Lung (tissue), 12 donors: Measurements from ENCODE around the gene GLIS1. TPM values are rescaled to one million over a fixed set of nuclear protein-coding genes. Genes with fewer than 3 reads are reported as not detected.

Source experiments
- ATAC-seq: fragments of 200-7000 bp; cut with Tn5 transposase; one replicate; pipeline ENCODE4 v1.9.1; 2020; ENCODE audit warnings: moderate number of reproducible peaks; ENCODE audit not compliant: insufficient read depth, low FRiP score
- DNase-seq, 3 donors: peaks; one replicate each; pipeline ENCODE4 v3.0.0-alpha.2; 2013 to 2017
- H3K27ac ChIP-seq, 2 donors: one replicate each; pipeline ENCODE4 v1.5.1; 2013; ENCODE audit warnings: mild to moderate bottlenecking in 2 of 2, moderate library complexity in 2 of 2, control low read depth in 1 of 2, inconsistent platforms in 1 of 2, low read depth in 1 of 2, low read length in 1 of 2
- H3K27me3 ChIP-seq, 3 donors: one replicate each; pipeline ENCODE4 v1.5.1; 2013; ENCODE audit warnings: low read length in 2 of 3; ENCODE audit not compliant: control insufficient read depth in 3 of 3, insufficient read depth in 3 of 3
- H3K36me3 ChIP-seq, 4 donors: one replicate each; pipeline ENCODE4 v1.5.1; 2013; ENCODE audit warnings: low read length in 4 of 4, mild to moderate bottlenecking in 1 of 4, moderate library complexity in 1 of 4; ENCODE audit not compliant: control insufficient read depth in 4 of 4, insufficient read depth in 4 of 4
- H3K4me1 ChIP-seq, 5 donors: one replicate each; pipeline ENCODE4 v1.5.1; 2013; ENCODE audit warnings: low read length in 5 of 5, mild to moderate bottlenecking in 2 of 5, moderate library complexity in 1 of 5; ENCODE audit not compliant: control insufficient read depth in 5 of 5, insufficient read depth in 5 of 5
- H3K4me3 ChIP-seq: one replicate; pipeline ENCODE4 v1.5.1; 2013; ENCODE audit warnings: mild to moderate bottlenecking, control low read depth, moderate library complexity
- H3K9ac ChIP-seq, 2 donors: one replicate each; pipeline ENCODE4 v1.5.1; 2013; ENCODE audit warnings: low read length in 2 of 2, control low read depth in 1 of 2; ENCODE audit not compliant: insufficient read depth in 1 of 2
- H3K9me3 ChIP-seq, 4 donors: one replicate each; pipeline ENCODE4 v1.5.1; 2013; ENCODE audit warnings: low read length in 3 of 4, mild to moderate bottlenecking in 1 of 4, moderate library complexity in 1 of 4; ENCODE audit not compliant: control insufficient read depth in 4 of 4, insufficient read depth in 3 of 4
- WGBS, 2 donors: extraction: QIAGEN DNeasy Blood & Tissue Kit; methylation state at CpG; one replicate each; pipeline ENCODE4 v1.1.7; 2013; 5-methylcytosine and 5-hydroxymethylcytosine counted together
- polyA plus RNA-seq, 2 donors: library from polyadenylated mRNA; stranded (reverse); fragments of 200-250 nt; gene quantifications; one replicate each; pipeline ENCODE4 v1.2.1, GENCODE V29; 2013
- total RNA-seq, 2 donors: library from RNA; depleted of rRNA in 1 of 2; stranded (reverse); fragments of >200 nt in 1 of 2; gene quantifications; one replicate each; pipeline ENCODE4 v1.2.1, GENCODE V29; 2014 to 2021
- TF ChIP-seq, protein P1 (sequence below): IDR thresholded peaks from 2 replicates; pipeline ENCODE4 v1.5.1; 2012; ENCODE audit warnings: mild to moderate bottlenecking; ENCODE audit errors: control extremely low read depth, extremely low read depth
- donor health status: control.
- donor health status: control.
- donor health status: Bipolar disorder and iron deficiency.
- donor health status: healthy.
- donor health status: DM: yes; HTN: yes; CAD: no.

The GLIS1 gene
- total and polyA plus RNA-seq, 4 donors: 0.05 to 0.18 (median 0.17) TPM; not detected in 1

GRCh38 chr1:53678938-53679825 lies 59.8 kb downstream of the GLIS1 start:
- ATAC-seq: no peak
- no peak for DNase-seq
- Histone ChIP-seq H3K27me3 (peaks cover 0 to 7% (median 5%) of the 10 kb centered on the region in 3 donors), H3K4me3 (no peak overlapping the region), H3K36me3 (no peaks in the 10 kb centered on the region), H3K9me3 (no peaks in the 10 kb centered on the region), H3K4me1 (peaks cover 0 to 15% (median 4%) of the 10 kb centered on the region in 5 donors), H3K9ac (no peak overlapping the region), H3K27ac (no peak overlapping the region)
- 71 to 74% methylated on average over 15 of the region's 15 CpGs for WGBS, 2 donors
- TF ChIP-seq, protein P1, sequence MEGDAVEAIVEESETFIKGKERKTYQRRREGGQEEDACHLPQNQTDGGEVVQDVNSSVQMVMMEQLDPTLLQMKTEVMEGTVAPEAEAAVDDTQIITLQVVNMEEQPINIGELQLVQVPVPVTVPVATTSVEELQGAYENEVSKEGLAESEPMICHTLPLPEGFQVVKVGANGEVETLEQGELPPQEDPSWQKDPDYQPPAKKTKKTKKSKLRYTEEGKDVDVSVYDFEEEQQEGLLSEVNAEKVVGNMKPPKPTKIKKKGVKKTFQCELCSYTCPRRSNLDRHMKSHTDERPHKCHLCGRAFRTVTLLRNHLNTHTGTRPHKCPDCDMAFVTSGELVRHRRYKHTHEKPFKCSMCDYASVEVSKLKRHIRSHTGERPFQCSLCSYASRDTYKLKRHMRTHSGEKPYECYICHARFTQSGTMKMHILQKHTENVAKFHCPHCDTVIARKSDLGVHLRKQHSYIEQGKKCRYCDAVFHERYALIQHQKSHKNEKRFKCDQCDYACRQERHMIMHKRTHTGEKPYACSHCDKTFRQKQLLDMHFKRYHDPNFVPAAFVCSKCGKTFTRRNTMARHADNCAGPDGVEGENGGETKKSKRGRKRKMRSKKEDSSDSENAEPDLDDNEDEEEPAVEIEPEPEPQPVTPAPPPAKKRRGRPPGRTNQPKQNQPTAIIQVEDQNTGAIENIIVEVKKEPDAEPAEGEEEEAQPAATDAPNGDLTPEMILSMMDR: no peak

- Histone ChIP-seq H3K9ac (no peak overlapping the region), H3K9me3 (no peaks in the 10 kb centered on the region), H3K27me3 (peaks cover 0 to 3% (median 3%) of the 10 kb centered on the region in 3 donors), H3K36me3 (no peaks in the 10 kb centered on the region), H3K27ac (no peak overlapping the region), H3K4me1 (peaks cover 0 to 15% (median 4%) of the 10 kb centered on the region in 5 donors), H3K4me3 (no peak overlapping the region)
- 73 to 86% methylated on average over 4 of the region's 4 CpGs for WGBS, 2 donors
- ATAC-seq (no peak), DNase-seq (no peak)
- TF ChIP-seq, protein P1: no peak
Measured at GRCh38 chr1:53678507-53678906, 60.5 kb downstream of the GLIS1 start.

DNA sequence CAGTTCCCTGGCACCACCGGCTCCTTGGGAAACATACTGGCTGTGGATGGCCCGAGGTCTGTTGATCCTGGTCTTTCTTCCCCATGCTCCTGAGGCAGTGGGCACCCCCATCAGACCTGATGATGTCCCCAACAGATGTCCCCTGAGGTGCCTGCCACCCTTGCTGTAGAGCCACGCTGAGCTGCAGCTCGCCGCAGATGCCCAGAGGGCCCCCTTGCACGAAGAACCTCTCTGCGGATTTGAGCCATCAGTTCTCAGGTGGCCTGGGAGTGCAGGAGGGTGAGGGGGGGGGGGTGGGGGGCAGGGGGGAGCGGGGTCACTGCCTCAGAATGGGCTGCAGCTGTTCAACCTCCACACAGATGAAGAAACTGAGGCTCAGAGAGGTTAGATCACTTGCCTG lies 60.9 kb downstream of the GLIS1 start:
- DNase-seq (no peak), ATAC-seq (no peak)
- TF ChIP-seq, protein P1: no peak
- no peaks in the 10 kb centered on the region for H3K9me3 ChIP-seq
- H3K9ac ChIP-seq: no peak overlapping the region
- peaks cover 0 to 15% (median 4%) of the 10 kb centered on the region in 5 donors for H3K4me1 ChIP-seq
- peaks cover 0 to 3% (median 0%) of the 10 kb centered on the region in 3 donors for H3K27me3 ChIP-seq
- no peak overlapping the region for H3K27ac ChIP-seq
- H3K36me3 ChIP-seq: no peaks in the 10 kb centered on the region
- WGBS, 2 donors: 91 to 99% methylated on average over 8 of the region's 8 CpGs
- H3K4me3 ChIP-seq: no peak overlapping the region
